Activated CD4-positive, CD25-positive, alpha-beta regulatory T cell treated with anti-CD3 and anti-CD28 coated beads, Interleukin-2, amount 50 U/mL, for 16 hours (primary cell): ENCODE results near the gene CADM2.

ENCODE experiments used
- DNase-seq: peaks from one replicate; pipeline ENCODE4 v3.0.0-alpha.2; 2020; ENCODE audit warnings: low read depth, low spot score

CADM2 gene

DNA sequence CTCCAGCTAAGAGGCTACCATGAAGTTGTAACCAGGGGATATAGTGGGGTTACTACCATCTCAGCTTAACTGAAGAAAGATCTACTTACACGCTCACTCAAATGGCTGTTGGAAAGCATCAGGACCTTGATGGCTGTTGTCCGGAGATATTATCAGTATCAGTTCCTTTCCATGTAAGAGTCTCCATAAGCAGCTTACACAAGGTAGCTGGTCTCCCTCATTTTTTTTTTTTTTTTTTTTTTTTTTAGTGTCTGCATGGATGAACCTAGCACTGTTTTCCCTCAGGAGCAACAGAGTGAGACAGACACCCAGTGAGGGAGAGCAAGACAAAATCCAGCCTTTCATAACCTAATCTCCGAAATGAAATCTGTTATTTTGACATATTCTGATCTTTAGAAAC lies 230.9 kb downstream of the CADM2 start:
- DNase-seq = no peak

DNA sequence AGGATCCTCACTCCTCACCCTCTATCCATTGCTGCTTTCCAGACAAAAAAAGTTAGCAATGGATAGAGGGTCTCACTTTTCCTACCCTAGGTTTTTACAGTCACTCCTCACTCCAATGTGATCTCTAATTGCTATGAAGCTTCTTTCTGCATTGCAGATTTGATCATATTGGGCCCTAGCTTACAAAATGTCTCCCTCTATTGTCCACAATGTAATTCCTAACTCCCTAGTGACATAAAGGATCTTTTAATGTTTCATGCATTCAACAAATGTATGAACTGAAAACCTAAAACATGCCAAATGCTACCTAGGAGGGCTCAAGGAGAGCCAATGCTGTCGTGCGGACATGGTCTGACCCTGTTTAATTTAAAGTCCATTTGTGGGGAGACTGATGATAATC lies 234.8 kb downstream of the CADM2 start:
- DNase-seq = no peak

DNA sequence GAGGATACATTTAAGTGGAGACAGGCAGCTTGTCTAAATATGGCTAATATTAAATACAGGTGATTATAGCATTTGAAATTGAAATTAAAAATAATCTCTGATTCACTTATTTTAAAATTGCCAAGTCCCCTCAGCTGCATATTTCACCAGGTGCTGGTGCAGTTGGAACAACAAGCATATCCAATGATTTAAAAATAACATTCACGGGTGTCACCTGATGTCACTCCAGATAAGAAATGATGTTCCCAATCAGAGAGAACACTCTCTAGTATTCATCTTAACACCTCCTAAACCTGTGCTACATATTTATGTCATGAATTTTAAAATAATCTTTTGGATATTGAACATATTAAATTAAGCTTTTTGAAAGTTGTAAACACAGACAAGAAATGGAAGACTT lies 249.9 kb downstream of the CADM2 start:
- DNase-seq = no peak

DNA sequence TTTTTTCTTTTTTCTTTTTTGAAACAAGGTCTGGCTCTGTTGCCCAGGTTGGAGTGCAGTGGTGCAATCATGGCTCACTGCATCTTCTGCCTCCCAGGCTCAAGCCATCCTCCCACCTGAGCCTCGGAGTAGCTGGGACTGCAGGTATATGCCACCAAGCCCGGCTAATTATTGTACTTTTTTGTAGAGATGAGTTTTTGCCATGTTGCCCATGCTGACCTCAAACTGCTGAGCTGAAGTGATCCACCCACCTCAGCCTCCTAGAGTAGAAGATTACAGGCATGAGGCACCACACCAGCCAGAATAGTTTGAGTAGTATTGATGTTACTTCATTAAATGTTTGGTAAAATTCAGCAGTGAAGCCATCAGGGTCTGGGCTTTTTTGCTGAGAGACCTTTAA lies 251.8 kb downstream of the CADM2 start:
- DNase-seq = no peak

DNA sequence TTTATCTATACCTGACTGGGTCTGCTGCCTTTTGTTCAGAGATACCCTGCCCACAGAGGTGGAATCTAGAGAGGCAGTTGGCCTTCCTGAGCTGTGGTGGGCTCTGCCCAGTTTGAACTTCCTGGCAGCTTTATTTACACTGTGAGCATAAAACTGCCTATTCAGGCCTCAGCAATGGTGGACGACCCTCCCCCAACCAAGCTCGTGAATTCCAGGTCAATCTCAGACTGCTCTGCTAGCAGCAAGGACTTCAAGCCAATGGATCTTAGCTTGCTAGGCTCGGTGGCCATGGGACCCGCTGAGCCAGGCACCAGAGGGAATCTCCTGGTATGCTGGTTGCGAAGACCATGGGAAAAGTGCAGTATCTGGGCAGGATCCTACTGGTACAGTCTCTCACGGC lies 270.2 kb downstream of the CADM2 start:
- DNase-seq = no peak

DNA sequence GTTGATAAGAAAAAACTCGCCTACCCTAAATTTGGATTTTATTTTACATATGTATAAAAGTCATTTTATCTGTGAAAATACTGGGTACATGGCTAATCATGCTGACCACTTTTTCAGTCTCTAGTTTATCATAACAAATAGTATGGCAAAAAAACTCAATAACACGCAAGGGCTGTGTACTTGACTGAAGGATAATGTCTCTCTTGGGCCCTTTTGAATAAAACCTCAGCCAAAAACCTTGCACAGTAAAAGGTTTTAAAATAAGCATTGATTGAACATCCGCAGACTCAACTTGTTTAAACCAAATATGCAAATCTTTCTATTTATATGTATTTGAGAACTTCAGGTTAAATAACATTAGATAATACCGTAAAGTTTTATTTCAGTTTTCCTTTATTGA lies 285.3 kb downstream of the CADM2 start:
- DNase-seq = no peak

DNA sequence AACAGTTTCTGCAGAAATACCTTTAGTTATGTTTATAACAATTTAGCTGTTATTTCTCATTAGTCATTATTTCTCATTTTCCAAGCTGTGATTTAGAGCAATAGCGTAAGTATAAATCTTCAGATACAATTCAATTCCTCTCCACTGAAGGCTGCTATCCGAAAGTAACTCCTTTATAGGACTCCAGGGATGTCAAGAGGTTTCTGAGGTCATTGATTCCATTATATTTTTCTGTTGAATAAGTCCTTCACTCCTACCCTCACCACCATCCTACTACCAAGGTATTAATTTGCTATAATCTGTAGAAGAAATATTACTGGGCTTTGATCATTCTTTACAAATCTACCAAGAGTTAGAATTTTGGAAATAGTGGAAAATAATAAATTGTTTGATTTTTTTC lies 285.7 kb downstream of the CADM2 start:
- DNase-seq = no peak

DNA sequence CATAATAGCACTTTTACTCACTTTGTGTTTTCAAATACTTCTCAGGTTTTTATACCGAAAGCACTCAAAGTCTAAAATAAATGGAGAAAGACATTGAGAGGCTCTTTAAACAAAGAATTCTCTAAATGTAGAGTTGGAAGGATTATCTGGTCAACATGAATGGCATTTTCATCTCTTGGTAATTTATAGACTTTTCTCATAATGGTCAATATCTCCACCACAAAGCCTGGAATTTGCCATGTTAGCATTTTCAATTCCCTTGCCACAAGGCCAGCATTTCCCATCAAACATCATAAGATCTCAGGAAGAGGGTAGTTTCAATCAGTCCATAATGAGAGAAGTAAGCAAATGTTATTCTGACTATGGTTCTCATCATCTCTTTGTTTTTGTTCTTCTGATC lies 293.0 kb downstream of the CADM2 start:
- no peak for DNase-seq

DNA sequence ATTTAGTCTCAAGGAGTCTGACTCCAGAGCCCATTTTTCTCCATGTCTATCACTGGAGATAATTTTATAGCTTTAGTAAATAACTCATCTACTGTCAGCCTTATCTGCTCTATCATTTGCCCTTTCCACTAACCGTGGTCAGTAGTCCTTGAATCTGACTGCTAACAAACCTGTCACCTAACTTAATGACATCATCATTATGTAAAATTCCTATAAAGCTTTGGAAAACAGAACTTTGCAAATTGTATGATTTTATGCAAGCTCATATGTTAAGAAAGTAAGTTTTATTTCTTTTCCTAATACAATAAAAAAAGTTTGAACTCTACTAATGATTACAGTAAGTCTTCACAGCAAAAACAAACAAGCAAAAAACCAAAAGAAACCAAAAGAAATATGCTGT lies 293.9 kb downstream of the CADM2 start:
- DNase-seq = no peak

DNA sequence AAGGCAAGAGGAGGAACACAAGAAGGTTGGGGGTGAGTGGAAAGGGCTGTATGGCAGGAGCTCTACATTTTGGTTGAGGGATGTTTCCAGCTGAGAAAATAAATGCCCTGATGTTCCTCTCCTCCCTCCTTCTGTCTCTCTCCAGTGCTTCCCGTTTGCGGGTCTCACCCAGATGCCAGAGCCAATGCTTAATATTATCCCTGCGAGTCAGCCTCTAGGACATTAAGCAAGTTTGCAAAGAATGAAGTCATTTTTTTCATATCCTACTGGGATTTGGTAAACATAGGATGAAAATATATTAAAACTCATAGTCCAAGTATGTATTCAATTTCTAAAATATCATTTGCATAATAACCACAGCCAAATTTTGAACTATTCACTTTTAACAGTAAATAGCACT lies 295.9 kb downstream of the CADM2 start:
- DNase-seq = no peak

DNA sequence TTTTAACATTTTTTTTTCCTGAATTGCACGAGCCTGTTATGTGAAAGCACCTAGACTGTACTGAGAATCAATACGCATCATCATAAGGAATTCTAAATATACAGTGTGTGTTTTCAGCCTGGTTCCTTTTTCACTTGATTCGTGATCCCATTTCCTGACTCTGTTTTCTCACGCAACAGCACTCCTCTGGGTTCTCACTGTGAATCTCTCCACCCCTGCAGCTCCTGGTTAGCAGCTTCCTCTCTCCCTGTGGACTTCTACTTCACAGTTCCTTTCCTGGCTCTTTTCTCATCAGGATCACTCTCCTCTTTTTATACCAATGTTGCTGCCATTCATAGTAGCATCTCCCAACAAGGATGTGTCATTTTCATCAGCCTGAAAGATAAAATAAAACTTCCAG lies 297.2 kb downstream of the CADM2 start:
- DNase-seq = no peak

DNA sequence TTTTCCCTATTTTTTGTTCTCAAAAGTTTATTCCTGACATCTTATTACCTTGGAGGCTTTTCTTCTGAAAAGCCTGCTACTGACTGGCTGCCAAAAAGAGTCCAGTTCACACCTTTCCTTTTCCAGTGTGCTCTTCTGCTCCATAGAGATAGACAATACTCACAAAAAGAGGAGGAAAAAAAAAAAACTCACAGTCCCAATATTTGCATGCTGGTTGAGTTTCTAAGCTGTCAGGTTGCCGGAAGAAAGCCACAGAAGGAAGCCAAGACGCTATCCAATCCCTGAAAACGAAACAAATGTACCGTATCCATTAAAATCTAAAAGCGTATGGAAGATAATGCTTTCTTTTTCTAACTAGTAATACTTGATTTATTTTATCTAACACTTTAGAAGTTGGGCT lies 299.5 kb downstream of the CADM2 start:
- no peak for DNase-seq

DNA sequence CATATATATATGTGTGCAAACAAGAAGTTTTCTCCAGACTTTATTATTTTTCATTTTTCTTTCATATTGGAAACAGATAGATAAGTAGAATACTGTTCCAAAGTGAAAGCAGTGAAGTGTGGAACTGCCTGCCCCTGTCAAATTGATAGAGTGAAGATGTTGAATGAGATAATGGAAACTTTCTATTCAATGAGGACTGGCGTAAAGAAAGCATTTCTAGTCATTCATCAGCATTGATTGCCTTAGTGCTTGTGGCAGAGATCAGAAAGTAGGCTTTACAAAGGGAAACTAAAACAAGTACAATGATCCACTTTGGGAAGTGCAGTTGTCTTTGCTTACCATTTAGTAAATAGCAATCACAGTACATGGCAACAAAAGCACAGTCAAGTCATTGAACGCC lies 300.0 kb downstream of the CADM2 start:
- DNase-seq = no peak

DNA sequence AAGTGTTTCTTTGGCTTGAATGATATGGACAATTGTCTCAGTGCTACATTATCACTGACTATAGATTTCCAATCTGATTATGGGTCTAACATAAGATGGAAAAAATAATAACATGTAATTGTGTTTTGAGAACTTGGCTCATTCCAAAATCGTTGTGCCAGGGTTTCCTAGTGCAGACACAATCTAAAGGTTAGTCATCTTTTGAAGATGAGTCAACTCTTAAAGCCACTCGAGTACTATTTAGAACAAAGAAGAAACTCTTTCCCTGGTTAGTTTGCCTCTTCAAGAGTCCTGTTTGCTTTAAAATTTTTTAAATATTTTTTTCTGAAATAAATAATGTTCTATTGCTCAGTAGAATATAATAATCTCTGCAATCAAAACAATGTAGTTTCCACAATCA lies 301.0 kb downstream of the CADM2 start:
- DNase-seq = no peak

DNA sequence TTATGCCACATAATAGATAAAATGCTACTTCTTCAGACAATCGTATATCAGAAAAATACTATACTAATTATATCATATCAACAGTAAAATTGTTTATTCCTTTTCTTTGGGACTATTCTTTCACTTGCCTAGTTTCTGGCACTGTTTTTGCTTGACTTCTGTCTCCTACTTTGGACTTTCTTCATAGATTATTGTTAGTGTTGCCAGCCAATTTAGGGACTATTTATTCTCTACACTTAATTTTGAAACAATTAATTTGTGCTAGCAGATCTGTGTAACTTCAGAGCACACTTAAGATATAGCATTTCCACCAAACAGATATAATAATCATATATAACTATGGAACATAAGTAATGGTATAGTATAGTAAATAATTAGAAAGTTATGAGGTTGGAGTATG lies 305.6 kb downstream of the CADM2 start:
- no peak for DNase-seq

DNA sequence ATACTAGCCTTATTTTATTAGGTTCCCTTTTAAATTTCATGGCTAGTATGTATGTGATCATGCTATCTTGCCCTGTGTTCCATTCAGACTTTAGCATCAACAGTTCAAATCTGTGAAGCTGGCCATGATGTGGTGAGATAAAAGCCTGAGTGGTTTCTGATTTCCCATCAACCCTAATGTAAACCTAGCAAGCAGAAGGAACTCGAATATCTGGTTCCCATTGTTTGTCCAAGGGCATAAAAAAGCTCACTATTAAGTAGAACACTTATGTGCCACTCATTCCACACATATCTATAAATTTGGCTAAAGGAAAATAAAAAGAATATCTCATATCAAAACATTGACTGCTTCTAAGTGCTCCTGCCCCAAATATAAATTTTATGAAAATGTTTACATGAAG lies 311.7 kb downstream of the CADM2 start:
- DNase-seq = no peak

DNA sequence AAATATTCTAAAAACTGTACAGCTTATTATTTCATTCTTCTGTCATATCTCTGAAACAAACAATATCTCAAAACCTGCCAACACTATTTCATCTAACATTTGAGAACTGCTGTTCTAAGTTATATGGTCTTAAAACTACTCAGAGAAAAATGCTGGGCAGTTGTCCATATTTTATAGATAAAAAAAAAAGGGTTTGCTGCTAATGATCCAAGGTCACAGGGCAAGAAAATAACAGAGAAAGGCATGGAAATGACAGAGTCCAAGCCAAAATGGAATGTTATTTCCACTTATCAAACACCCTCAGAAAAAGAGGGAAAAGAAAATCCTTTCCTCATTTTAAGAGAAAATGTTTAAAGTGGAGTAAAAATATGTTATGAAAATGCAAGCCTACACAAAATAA lies 313.1 kb downstream of the CADM2 start:
- no peak for DNase-seq

DNA sequence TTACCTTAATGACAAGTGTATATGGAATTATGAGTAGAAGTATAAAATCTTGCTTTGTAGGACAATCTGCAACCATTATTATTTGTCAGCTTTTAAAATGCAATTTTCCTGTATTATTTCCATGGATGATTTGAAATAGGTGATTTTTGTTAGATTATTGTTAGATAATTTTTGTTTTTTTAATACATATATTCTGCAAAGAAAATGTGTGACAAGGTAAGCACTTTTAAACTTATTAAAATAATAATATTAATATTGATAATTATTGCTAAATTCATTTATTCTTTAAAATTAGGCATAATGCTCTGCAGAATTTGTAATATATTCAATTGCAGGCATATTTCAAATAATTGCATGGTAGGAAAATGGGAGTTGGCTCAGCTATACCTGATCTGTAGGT lies 329.5 kb downstream of the CADM2 start:
- no peak for DNase-seq

DNA sequence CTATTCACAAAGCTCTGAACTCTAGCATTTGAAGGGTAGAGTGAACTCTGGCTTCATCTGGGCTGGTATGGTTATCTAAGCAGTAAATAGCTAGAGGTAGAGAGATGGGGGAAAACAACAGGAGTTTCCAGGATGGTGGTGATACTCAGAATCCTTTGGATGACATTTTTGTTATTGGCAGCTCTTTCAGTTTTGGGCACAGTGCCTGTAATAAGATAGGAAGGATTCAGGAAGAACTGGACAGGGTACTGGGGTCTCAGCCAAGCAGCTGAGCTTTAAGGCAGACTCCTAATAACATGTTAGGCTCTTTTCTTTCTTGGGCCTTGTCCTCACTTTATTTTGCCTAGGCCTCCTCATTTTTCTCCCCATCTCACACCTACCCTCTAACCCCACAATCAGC lies 338.5 kb downstream of the CADM2 start:
- DNase-seq = no peak

DNA sequence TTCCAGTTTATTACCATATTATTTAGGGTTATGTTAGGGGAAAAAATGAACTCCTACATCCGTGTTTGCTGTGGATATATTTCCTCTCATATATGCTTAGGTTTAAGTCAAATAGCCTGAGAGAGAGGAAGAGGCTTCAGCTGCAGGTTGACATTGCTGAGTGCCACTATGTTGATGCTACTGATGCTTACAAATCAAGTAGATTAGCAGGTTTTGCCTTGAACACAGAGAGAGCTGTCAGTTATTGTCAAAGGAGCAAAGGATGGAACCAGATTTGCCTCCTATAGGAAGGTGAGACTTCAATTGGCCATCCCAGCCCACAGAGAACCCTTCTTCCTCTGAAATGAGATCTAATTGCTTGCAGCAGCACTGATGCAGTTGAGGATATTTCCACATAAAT lies 339.2 kb downstream of the CADM2 start:
- no peak for DNase-seq

DNA sequence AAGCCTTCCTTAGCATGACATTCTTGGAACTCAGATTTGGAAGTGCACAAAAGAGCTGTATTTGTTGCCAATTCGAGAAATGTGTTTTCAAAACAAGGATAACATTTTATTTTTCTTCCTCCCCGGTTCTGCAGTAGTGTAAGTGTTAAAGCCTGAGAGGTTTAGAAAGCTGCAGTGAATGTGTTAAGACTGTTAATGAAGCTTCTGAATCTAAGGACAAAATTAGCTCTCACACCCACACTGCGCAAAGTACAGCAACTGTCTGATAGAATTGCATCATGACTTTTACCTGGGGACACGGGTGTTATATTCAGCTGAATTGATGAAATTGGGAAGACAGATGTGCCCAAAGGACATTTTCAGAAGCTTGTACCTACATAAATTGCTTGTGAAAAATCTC lies 344.4 kb downstream of the CADM2 start:
- no peak for DNase-seq

DNA sequence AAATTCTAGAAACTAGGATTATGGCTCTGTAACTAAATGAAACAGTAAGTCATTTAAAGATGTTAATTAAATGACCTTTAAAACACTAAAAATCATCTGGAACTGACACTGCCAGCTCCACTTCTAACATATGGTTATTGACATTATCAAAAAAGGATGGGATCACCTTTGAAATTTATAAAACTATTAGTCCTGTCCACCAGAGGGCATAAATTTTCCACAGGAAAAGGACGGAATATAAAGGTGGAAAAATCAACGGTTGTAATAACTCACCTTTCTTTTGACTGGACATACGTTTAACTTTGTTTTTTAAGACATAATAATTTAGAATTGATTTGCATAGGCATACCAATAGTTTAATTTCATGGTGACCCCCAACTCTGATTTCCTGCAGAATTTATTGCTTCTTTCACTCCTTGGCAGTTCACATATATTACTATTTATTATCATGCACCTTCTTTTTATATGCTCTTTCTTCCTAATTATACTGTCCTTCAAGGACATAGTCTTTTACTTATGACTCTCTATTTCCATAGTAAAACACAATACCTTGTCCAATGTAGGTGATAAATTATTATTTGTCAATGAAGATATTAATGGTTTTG lies 345.7 kb downstream of the CADM2 start:
- DNase-seq = no peak

DNA sequence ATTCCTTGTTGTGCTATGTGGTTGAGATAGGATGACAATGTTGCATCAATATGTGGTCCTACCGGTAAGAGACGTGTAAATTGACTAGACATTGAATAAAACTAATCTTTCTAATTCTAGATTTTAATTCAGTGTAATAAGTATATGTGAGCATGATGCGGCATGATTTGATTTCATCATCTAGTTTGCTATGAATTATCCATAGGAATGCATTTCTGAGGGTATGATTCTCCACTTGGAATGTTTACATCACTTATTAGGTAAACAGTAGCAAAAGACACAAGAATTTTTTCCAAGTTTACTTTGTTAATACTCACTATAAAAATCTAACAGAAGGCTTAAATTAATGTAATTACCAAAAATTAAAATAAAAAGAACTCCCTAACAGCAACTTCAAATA lies 353.5 kb downstream of the CADM2 start:
- no peak for DNase-seq

DNA sequence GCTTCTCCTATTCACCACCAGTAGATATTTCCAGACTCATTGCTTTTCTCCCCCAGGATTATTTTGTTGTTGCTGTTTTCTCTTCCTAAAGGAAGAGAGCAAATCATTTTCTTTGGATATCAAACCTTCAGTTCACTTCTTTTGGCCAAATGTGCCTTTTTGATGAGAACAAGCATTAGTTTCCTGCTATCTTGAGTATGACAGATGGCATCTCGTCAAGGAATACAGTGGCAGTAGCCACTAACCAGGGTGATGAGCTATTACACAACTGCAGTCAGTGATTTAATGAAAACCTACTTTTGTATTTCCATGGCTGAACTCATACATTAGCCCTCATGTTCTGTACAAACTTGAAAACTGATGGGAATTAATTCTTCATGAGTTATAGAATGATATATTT lies 354.6 kb downstream of the CADM2 start:
- DNase-seq = no peak

DNA sequence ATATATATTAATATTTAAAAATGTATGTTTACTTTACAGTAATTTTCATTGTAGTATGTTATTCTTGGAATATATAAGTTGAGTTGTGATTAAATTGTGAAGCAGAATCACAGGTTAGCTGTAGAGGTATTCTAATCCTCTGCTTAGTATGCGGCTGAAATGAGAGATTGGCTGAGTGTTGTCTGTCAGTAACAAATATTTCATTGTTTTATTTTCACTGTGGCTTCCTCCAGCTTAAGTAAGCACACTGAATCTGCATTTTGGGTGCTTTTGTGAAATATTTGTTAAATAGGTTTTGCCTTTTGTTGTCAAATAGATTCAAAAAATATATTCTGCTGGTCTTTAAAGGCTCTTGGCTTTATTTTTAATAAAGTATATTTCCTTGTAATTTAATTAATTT lies 357.5 kb downstream of the CADM2 start:
- no peak for DNase-seq
